Stimulated activated CD8-positive, alpha-beta memory T cell treated with anti-CD3 and anti-CD28 coated beads, Interleukin-7, amount 100 ng/mL, for 24 hours (primary cell): Measurements from ENCODE around the gene COL5A2.

Experiments used
- DNase-seq: peaks from one replicate; pipeline ENCODE4 v3.0.0-alpha.2; 2020; ENCODE audit warnings: low read depth

The COL5A2 gene

GRCh38 chr2:188997263-188997662 lies 182.3 kb downstream of the COL5A2 start:
- DNase-seq = no peak

GRCh38 chr2:188993247-188993646 lies 186.3 kb downstream of the COL5A2 start:
- DNase-seq = no peak

GRCh38 chr2:188986839-188987238 lies 192.7 kb downstream of the COL5A2 start:
- no peak for DNase-seq

DNA sequence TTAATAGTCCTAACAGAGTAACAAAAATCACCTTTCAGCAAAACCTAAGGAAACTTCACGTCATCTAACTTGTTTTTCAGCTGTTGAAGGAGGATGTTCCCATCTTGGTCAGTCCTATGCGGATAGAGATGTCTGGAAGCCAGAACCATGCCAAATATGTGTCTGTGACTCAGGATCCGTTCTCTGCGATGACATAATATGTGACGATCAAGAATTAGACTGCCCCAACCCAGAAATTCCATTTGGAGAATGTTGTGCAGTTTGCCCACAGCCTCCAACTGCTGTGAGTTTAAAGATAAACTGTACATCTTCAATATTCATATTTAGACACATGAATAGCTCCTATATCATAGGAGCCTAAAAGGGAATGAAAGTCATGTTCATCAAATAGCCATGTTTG lies 194.9 kb downstream of the COL5A2 start:
- DNase-seq = no peak

GRCh38 chr2:188984065-188984491 lies 195.5 kb downstream of the COL5A2 start:
- no peak for DNase-seq

DNA sequence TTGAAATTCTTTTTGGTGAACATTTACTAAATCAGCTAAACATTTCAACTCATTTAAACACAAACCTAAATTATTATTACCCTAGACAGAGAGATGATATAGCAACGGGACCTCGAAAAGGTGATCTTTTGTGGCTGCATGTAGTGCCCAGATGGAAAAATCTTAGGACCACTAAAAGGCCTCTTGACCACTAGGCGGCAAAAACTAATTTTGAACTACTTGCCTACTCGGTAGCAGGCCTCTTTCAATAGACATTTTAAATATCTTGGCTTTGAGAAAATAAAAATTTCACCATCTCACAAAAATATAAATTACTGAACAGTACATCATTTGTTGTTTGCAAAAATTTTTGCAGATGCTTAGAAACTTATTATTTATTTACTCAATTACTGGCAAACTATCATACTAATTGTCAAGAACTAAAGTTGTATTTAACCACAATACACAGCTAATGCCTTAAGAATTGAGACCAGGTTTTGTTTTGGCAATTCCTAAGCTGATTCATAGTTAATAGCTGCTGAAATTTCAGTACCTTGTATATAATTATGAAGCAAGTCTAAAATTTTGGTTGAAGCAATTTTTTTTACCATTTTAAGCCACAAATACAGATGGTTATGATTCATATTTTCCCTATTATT lies 196.0 kb downstream of the COL5A2 start:
- no peak for DNase-seq
